Measurements from ENCODE around the gene ELAPOR2.

DNA sequence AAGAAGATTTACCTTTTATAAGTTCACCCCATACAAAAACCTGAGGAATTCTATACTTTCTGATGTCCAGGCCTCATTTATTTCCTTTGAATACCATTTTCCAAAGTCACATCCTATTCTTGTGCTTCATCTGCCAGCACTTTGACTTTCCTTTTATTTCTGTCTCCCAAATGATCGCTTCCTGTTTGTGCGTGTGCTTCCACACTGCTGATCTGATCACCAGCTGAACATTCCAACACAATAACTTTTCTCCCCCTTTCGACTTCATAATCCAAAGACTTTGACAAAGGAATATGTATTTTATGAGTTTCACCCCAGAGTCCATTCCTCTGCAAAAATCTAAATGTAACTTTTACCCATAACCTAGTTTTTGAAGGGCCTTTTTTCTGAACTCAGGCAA lies 3.1 kb downstream of the ELAPOR2 start:
- TF ChIP-seq, protein P1, sequence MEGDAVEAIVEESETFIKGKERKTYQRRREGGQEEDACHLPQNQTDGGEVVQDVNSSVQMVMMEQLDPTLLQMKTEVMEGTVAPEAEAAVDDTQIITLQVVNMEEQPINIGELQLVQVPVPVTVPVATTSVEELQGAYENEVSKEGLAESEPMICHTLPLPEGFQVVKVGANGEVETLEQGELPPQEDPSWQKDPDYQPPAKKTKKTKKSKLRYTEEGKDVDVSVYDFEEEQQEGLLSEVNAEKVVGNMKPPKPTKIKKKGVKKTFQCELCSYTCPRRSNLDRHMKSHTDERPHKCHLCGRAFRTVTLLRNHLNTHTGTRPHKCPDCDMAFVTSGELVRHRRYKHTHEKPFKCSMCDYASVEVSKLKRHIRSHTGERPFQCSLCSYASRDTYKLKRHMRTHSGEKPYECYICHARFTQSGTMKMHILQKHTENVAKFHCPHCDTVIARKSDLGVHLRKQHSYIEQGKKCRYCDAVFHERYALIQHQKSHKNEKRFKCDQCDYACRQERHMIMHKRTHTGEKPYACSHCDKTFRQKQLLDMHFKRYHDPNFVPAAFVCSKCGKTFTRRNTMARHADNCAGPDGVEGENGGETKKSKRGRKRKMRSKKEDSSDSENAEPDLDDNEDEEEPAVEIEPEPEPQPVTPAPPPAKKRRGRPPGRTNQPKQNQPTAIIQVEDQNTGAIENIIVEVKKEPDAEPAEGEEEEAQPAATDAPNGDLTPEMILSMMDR (IDR thresholded peaks at IDR 0.05), result no peak
- TF ChIP-seq POLR2A (IDR thresholded peaks at IDR 0.05), result no peak
- no peak for TF ChIP-seq POLR2AphosphoS5 (IDR thresholded peaks at IDR 0.05)
